Adipocyte (in vitro differentiated cells): ENCODE measurements around the gene FAM3C.
"Not testable (repeated sequence)": the region's sequence is repeated elsewhere in the genome, so short reads cannot be mapped to it uniquely, and the experiment has no call there.

Source experiments
- DNase-seq: peaks from one replicate; pipeline ENCODE4 v3.0.0-alpha.2; 2015; ENCODE audit warnings: low read depth
- H3K27me3 ChIP-seq: replicated peaks from 2 replicates; pipeline ENCODE4 v1.7.0; 2013; ENCODE audit warnings: mild to moderate bottlenecking, low read length, moderate library complexity; ENCODE audit not compliant: control insufficient read depth, insufficient read depth
- H3K36me3 ChIP-seq: 2 replicates; pipeline ENCODE4 v1.7.0; 2013; ENCODE audit warnings: low read length, mild to moderate bottlenecking, moderate library complexity; ENCODE audit not compliant: control insufficient read depth, insufficient read depth, severe bottlenecking
- H3K4me1 ChIP-seq: 2 replicates; pipeline ENCODE4 v1.7.0; 2013; ENCODE audit warnings: mild to moderate bottlenecking, low read length, moderate library complexity; ENCODE audit not compliant: control insufficient read depth, insufficient read depth
- H3K4me3 ChIP-seq: 2 replicates; pipeline ENCODE4 v1.7.0; 2013; ENCODE audit warnings: mild to moderate bottlenecking, low read length, moderate library complexity
- H3K9ac ChIP-seq: 2 replicates; pipeline ENCODE4 v1.7.0; 2013; ENCODE audit warnings: mild to moderate bottlenecking, low read length, moderate library complexity
- H3K9me3 ChIP-seq: 2 replicates; pipeline ENCODE4 v1.7.0; 2013; ENCODE audit warnings: mild to moderate bottlenecking, low read length, moderate library complexity; ENCODE audit not compliant: control insufficient read depth

Gene FAM3C, protein sequence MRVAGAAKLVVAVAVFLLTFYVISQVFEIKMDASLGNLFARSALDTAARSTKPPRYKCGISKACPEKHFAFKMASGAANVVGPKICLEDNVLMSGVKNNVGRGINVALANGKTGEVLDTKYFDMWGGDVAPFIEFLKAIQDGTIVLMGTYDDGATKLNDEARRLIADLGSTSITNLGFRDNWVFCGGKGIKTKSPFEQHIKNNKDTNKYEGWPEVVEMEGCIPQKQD

GRCh38 chr7:121395961-121396757, at the start of gene FAM3C:
TSS of gene FAM3C (minus strand) at chr7:121396308. CDS start at chr7:121382969, 13,339 bp downstream.
- Histone ChIP-seq H3K4me1 (peaks cover 17% of the 10 kb centered on the region), H3K9me3 (no peaks in the 10 kb centered on the region), H3K36me3 (peaks cover 9% of the 10 kb centered on the region), H3K4me3 (peak within 1 kb of the TSS; percentile 88), H3K9ac (peak within 1 kb of the TSS; percentile 91), H3K27me3 (no peaks in the 10 kb centered on the region)
- DNase-seq, result peak; percentile 97

- DNase-seq, result no peak
- no peak overlapping the region for H3K4me3 ChIP-seq
- H3K36me3 ChIP-seq, result no peaks in the 10 kb centered on the region
- no peak overlapping the region for H3K9ac ChIP-seq
- H3K27me3 ChIP-seq, result no peaks in the 10 kb centered on the region
- H3K4me1 ChIP-seq, result peaks cover 32% of the 10 kb centered on the region
- H3K9me3 ChIP-seq, result no peaks in the 10 kb centered on the region
Measured at GRCh38 chr7:121442845-121443244, 46.7 kb upstream of the FAM3C start.

DNA sequence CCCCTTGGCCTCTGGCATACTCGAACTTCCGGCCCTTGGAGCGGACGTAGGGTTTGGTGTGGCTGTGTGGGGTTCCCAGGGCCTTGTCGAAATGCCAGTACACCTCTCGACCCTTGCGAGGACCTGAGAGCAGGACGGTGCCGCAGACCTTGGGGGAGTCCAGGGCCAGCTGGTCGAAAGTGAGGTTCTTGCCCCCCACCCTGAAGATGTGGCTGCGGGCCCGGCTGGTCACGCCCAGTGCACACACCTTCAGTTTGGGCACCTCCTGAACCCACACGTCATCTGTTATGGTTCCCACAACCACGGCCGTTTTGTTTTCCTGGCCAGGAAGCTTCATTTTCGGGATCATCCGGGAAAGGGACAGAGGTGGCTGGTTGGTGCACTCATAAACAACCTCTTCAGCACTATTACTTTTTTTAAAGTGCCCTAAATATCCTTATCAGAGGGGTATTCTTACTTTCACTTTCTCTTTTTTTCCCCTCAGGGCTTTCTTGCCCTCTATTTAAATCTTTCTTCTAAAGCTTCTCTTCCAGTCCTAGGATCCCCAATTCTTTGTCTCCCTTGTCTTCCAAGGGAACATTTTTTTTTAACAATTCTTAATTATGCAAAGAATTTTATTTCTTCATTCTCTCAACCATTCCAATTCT, 44.9 kb upstream of the FAM3C start:
- Histone ChIP-seq H3K36me3 (no peaks in the 10 kb centered on the region), H3K9me3 (no peaks in the 10 kb centered on the region), H3K4me3 (peak overlapping the region; percentile 27), H3K4me1 (peaks cover 23% of the 10 kb centered on the region), H3K9ac (no peak overlapping the region), H3K27me3 (no peaks in the 10 kb centered on the region)
- DNase-seq, result no peak

DNA sequence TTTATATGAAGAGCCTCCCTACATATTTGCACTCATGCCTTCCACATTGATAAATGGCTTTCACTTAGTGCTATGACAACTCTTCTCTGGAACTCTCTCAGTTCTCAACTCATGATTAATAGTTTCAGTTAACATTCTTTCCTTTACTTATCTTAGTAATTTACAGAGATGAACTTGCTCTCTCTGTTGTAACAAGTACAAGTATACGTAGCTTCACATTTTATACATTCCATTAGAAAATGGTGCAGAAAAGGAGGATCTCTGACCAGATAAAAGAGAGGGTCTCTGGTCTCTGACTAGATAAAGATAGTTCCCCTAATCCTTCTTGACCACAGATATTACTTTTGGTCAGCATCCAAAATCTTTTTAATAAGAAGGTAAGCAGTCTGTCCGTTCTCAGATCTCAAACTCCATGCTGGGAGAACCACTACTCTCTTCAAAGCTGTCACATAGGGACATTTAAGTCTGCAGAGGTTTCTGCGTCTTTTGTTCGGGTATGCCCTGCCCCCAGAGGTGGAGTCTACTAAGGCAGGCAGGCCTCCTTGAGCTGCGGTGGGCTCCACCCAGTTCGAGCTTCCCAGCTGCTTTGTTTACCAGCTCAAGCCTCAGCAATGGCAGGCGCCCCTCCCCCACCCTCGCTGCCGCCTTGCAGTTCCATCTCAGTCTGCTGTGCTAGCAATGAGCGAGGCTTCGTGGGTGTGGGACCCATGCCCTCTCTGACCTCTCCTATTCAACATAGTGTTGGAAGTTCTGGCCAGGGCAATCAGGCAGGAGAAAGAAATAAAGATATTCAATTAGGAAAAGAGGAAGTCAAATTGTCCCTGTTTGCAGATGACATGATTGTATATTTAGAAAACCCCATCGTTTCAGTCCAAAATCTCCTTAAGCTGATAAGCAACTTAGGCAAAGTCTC, 42.2 kb upstream of the FAM3C start:
- not testable (repeated sequence) for H3K36me3 ChIP-seq, H3K9me3 ChIP-seq, H3K27me3 ChIP-seq
- H3K4me1 ChIP-seq, result peaks cover 23% of the 10 kb centered on the region
- peak; percentile 48 for DNase-seq
- H3K4me3 ChIP-seq, result peak overlapping the region; percentile 72
- peak overlapping the region; percentile 78 for H3K9ac ChIP-seq

- H3K9ac ChIP-seq, result peak overlapping the region; percentile 78
- no peaks in the 10 kb centered on the region for H3K27me3 ChIP-seq
- H3K4me3 ChIP-seq, result peak overlapping the region; percentile 72
- H3K36me3 ChIP-seq, result no peaks in the 10 kb centered on the region
- no peaks in the 10 kb centered on the region for H3K9me3 ChIP-seq
- peaks cover 23% of the 10 kb centered on the region for H3K4me1 ChIP-seq
- no peak for DNase-seq
Measured at GRCh38 chr7:121437470-121437869, 41.4 kb upstream of the FAM3C start.

DNA sequence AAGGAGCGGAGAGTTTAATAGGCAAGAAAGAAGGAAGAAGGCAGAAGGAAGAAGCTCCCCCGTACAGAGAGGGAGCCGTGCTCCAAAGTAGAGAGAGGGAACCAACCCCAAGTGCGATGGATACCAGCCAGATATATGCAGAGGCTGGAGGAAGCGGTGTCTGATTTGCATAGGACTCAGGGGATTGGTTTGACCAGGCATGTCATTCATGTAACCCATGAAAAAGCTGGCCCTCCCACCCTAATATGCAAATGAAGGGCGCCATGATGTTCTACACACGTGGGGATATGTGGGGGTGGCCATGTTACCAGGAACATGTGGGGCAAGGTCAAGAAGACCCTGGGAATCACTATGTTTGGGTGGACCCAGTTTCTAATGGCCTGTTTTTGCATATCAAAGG, 40.6 kb upstream of the FAM3C start:
- Histone ChIP-seq H3K36me3 (no peaks in the 10 kb centered on the region), H3K27me3 (no peaks in the 10 kb centered on the region), H3K9me3 (no peaks in the 10 kb centered on the region), H3K9ac (no peak overlapping the region), H3K4me1 (peaks cover 23% of the 10 kb centered on the region), H3K4me3 (no peak overlapping the region)
- no peak for DNase-seq

GRCh38 chr7:121436136-121436535, 40.0 kb upstream of the FAM3C start:
- no peak overlapping the region for H3K4me3 ChIP-seq
- H3K36me3 ChIP-seq, result no peaks in the 10 kb centered on the region
- H3K27me3 ChIP-seq, result no peaks in the 10 kb centered on the region
- H3K4me1 ChIP-seq, result peaks cover 18% of the 10 kb centered on the region
- no peaks in the 10 kb centered on the region for H3K9me3 ChIP-seq
- DNase-seq, result no peak
- H3K9ac ChIP-seq, result no peak overlapping the region

GRCh38 chr7:121433775-121434174, 37.7 kb upstream of the FAM3C start:
- Histone ChIP-seq H3K27me3 (no peaks in the 10 kb centered on the region), H3K36me3 (no peaks in the 10 kb centered on the region)
- DNase-seq, result no peak

GRCh38 chr7:121432486-121432885, 36.4 kb upstream of the FAM3C start:
- H3K9me3 ChIP-seq, H3K9ac ChIP-seq, H3K4me3 ChIP-seq, H3K36me3 ChIP-seq, DNase-seq, H3K27me3 ChIP-seq: not testable (repeated sequence)
- H3K4me1 ChIP-seq, result peaks cover 23% of the 10 kb centered on the region

More at GRCh38 chr7:121433775-121434174, 37.7 kb upstream of the FAM3C start:
- Histone ChIP-seq H3K4me1 (peaks cover 26% of the 10 kb centered on the region), H3K9me3 (no peaks in the 10 kb centered on the region), H3K4me3 (no peak overlapping the region), H3K9ac (no peak overlapping the region)

DNA sequence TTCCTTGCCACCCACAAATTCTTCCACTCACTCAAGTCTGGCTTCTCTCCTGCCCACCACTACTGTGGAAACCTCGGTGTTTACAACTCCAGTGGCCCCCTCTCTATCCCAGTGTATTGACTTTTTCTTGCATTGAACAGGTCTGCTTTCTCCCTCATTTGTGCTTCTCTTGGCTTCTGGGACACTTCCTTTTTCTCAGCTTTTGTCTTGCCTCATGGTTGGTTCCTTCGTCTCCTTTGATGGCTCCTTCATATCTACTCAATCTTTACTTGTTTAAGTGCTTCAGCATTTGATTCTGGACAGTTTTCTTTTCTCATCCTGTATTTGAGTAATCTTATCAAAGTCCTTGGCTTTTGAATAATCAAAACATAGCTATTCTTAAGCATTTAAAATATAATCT, 35.9 kb upstream of the FAM3C start:
- Histone ChIP-seq H3K4me3 (no peak overlapping the region), H3K9ac (no peak overlapping the region), H3K27me3 (no peaks in the 10 kb centered on the region), H3K9me3 (no peaks in the 10 kb centered on the region), H3K4me1 (peaks cover 22% of the 10 kb centered on the region), H3K36me3 (no peaks in the 10 kb centered on the region)
- no peak for DNase-seq
